Anterior cingulate cortex (tissue), 58 donors: ENCODE results near the gene ANKRD65.

Source experiments
- DNase-seq, 58 donors: peaks; one replicate each; lab custom pipeline; 2025; lab: John Stamatoyannopoulos, UW

ANKRD65 gene

GRCh38 chr1:1442069-1442770 lies 21.1 kb upstream of the ANKRD65 start:
- DNase-seq, result no peak

GRCh38 chr1:1441002-1441888 lies 20.2 kb upstream of the ANKRD65 start:
- peak in 16 of 58 donors; percentile 16 to 59 (median 34) for DNase-seq

- DNase-seq, result no peak
Observed at GRCh38 chr1:1440262-1441001, 19.4 kb upstream of the ANKRD65 start.

DNA sequence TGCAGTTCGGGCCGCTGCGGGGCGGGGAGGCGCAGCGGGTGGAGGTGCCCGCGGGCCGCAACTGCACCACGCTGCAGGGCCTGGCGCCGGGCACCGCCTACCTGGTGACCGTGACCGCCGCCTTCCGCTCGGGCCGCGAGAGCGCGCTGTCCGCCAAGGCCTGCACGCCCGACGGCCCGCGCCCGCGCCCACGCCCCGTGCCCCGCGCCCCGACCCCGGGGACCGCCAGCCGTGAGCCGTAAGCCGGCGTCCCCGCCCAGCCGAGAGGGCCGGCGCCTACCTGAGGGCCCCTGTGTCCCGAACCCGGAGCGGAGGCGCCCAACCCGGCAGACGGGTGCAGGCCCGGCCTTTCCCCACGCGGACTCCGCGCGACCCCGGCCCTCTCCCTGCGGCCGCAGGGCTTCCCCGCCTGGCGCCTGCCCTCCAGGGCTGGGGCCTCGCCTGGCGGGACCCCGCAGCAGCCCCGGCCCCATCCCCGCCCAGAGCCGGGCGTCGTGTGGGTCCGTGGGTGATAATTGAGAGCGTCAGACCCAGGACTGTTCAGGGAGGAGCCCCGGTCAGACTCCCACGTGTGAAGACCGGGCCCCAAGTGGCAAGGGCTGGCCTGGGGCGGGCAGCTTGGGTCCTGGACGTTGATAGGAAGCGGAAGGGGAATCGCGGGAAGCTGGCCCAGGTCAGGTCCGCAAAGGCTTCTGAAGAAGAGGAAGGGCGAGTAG lies 18.6 kb upstream of the ANKRD65 start:
- no peak for DNase-seq

DNA sequence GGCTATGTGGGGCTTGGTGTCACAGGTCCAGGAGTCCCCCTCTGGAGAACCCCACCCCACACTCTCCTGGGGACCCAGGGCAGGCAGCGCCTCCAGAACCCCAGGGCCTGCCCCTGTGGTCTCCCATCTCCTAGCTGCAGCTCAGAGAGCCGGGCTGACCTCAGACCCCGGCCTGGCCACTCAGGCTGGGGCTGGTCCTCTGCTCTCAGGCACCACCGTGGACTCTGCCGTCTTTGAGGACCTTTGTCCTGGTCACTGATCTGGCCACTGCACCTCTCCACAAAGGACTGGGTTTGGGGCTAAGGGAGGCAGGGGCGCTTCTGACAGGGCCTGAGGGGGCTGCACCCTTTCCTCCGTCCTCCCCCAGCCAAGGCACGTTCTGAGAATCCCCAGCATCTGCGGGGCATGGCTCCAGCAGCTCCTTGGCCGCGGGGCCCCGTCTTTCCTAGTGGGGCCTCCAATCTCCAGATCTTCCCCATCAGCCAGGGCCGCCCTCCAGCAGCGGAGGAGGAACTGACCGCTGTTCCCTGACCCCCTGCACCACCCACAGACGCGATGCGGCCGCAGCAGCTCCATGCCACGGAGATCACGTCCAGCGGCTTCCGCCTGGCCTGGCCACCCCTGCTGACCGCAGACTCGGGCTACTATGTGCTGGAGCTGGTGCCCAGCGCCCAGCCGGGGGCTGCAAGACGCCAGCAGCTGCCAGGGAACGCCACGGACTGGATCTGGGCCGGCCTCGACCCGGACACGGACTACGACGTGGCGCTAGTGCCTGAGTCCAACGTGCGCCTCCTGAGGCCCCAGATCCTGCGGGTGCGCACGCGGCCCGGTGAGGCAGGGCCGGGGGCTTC lies 17.7 kb upstream of the ANKRD65 start:
- DNase-seq, result no peak

GRCh38 chr1:1437904-1438376 lies 16.9 kb upstream of the ANKRD65 start:
- no peak for DNase-seq

DNA sequence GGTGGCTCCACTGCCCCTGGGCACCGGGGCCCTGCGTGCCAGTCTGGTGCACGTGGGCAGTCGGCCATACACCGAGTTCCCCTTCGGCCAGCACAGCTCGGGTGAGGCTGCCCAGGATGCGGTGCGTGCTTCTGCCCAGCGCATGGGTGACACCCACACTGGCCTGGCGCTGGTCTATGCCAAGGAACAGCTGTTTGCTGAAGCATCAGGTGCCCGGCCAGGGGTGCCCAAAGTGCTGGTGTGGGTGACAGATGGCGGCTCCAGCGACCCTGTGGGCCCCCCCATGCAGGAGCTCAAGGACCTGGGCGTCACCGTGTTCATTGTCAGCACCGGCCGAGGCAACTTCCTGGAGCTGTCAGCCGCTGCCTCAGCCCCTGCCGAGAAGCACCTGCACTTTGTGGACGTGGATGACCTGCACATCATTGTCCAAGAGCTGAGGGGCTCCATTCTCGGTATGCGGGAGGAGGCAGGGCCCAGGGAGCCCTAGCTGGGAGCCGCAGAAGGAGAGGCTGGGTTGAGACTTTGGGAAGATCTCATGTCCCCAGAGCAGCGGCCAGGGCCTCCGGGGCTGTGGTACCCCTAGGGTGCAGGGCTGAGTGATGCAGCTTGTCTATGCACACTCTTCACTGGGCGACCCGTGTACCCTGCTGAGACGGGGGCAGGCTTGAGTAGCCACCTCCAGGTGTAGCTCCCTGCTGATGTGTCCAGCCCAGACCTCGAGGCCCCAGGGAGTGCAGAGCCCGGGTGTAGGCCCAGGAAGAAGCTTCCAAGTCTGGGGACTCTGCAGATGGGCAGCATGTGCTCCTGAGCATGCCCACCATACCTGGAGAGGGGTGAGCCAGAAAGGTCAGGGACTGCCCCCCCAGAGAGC lies 16.2 kb upstream of the ANKRD65 start:
- DNase-seq, result no peak

DNA sequence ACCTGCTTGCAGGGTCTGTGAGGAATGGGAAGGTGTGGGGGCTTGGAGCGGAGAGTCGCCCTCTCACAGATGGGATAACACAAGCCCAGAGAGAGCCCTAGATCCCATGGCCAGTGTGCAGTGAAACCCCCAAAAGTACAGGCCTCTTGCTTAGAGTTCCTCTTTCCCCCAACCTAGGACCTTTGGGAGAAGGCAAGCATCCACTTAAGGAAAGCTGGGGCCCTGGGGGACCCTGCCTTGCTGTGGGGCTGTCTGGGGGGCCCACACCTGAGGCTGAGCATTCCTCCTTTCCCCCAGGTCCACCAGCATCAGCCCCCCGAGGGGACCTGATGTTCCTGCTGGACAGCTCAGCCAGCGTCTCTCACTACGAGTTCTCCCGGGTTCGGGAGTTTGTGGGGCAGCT lies 15.6 kb upstream of the ANKRD65 start:
- DNase-seq, result no peak

- DNase-seq, result no peak
Observed at GRCh38 chr1:1435911-1436629, 15.0 kb upstream of the ANKRD65 start.

DNA sequence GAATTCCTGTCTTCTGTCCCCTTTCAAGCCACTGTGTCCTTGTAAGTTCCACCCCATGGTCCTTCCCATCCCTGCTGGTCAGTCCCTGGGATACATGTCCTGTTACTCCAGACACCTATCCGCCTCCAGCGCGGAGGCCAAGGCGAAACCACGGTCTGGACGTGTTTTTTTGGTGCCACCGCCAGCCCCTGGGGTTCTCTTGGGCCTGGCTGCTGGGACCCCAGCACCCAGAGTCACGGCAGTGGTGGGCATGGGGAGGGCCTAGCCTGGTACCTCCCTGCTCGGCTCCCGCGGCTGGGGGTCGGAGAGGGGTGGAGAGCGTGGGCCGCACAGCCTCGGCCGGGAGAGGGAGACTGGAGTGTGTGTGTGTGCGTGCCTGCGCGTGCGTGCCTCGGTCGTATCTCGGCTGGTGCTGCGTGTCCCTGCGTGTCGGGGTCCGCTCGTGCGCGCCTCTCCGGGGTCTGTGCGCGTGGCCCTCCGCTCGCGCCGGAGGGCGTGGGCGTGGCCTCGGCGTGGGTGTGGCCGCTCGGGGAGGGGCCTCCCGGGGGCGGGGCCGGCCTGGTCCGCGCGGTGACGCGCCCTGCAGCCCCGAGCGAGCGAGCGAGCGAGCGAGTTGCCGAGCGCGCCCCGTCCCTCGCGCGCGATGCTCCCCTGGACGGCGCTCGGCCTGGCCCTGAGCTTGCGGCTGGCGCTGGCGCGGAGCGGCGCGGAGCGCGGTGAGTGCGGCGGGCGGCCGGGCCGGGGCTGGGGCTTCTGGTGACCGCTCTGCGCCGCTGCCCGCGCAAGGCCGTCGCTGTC lies 14.2 kb upstream of the ANKRD65 start, which contains the start of gene VWA1:
TSS of gene VWA1 (plus strand) at position 585 of the 798 bp plus-strand sequence. CDS start at position 644, 59 bp downstream.
- DNase-seq, result peak in 44 of 58 donors; percentile 15 to 79 (median 64)

DNA sequence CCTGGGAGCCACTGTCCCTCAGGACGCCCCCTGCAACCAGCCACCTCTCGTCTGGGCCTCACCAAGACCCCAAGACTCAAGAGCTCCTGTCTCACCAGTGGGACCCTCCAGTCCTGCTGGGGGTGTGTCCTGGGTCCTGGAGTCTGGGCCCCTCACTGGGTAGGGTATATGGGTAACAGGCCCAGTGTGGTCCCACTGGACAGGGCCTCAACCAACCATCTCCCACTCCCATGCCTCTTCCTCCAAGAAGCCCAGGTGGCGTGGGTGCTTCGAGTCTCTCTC lies 13.7 kb upstream of the ANKRD65 start:
- DNase-seq, result no peak

- peak in 52 of 58 donors; percentile 32 to 84 (median 72) for DNase-seq
Observed at GRCh38 chr1:1434131-1434823, 13.2 kb upstream of the ANKRD65 start.

- peak in 2 of 58 donors; percentile 60 to 63 for DNase-seq
Observed at GRCh38 chr1:1433804-1434130, 12.7 kb upstream of the ANKRD65 start.

DNA sequence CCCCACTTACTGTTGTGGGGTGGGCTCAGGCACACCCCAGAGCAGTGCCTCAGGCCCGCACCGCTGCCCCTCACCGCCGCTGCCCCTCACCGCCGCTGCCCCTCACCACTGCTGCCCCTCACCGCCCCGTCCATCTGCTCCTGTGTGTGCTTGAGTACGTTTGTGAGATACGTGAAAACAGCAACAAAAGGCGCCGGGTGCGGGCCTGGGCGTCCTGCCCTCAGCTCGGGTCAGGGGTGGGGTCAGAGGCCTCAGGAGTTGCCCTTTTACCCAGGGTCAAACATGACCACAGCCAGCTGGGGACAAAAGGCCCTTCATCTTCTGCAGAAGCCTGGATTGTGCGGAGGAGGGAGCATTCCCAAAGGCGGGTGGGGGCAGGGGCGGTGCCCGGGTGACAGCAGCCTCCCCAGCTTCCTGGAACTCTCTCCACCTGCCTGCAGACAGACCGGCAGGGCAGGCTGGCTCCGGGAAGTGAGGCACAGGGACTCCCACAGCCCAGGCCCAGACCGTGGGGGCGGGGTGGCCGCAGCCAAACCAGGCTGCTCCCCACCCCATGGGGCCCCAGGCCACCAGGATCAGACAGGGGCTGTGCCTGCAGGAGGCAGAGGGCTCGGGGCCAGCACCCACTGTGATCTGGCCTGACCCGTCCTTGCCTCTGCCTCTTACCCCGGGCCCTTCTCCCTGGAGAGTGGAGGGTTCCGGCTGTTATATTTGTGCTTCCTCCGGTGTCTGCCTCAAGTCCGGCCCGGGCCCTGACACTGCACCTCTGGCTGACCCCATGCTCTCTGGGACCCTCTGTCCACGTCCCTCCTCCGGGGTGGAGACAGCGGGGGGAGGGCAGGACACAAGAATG lies 12.1 kb upstream of the ANKRD65 start:
- DNase-seq, result peak in 46 of 58 donors; percentile 24 to 90 (median 68)

- peak in 5 of 58 donors; percentile 19 to 56 (median 34) for DNase-seq
Observed at GRCh38 chr1:1432274-1432950, 11.3 kb upstream of the ANKRD65 start.
